Measurements from ENCODE around the gene TMEM45A. TPM values are rescaled to one million over a fixed set of nuclear protein-coding genes. Genes with fewer than 3 reads are reported as not detected.

Gene TMEM45A
- total RNA-seq, 1 experiment from 2014 or later: 10.1 TPM

- TF ChIP-seq, protein P1, sequence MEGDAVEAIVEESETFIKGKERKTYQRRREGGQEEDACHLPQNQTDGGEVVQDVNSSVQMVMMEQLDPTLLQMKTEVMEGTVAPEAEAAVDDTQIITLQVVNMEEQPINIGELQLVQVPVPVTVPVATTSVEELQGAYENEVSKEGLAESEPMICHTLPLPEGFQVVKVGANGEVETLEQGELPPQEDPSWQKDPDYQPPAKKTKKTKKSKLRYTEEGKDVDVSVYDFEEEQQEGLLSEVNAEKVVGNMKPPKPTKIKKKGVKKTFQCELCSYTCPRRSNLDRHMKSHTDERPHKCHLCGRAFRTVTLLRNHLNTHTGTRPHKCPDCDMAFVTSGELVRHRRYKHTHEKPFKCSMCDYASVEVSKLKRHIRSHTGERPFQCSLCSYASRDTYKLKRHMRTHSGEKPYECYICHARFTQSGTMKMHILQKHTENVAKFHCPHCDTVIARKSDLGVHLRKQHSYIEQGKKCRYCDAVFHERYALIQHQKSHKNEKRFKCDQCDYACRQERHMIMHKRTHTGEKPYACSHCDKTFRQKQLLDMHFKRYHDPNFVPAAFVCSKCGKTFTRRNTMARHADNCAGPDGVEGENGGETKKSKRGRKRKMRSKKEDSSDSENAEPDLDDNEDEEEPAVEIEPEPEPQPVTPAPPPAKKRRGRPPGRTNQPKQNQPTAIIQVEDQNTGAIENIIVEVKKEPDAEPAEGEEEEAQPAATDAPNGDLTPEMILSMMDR (conservative IDR thresholded peaks at IDR 0.05): no peak
- no peaks in the 10 kb centered on the region for H3K27me3 Mint-ChIP-seq (ENCODE audit: low read depth)
- no peak overlapping the region for H3K4me3 Mint-ChIP-seq
- 0 out of 2 replicates have a peak overlapping the region, but pooled peaks have one; percentile 47 for H3K14ac ChIP-seq (ENCODE audit: insufficient read depth, low read length)
- DNase-seq: no peak
- H2BK15ac ChIP-seq (ENCODE audit: low read depth, low read length): no peak overlapping the region
- H3K4me2 ChIP-seq (ENCODE audit: insufficient read depth, insufficient read length, low read length): no peak overlapping the region
- no peak overlapping the region for H4K8ac ChIP-seq (replicated peaks; ENCODE audit: insufficient read length, low read depth, low read length)
- H2BK120ac ChIP-seq (ENCODE audit: low read depth, low read length, poor library complexity, severe bottlenecking): no peak overlapping the region
- no peak overlapping the region for H3T11ph ChIP-seq (ENCODE audit: low read length)
- H2BK12ac ChIP-seq (ENCODE audit: insufficient read length, low read depth, low read length): no peak overlapping the region
- no peak overlapping the region for H3K23ac ChIP-seq (ENCODE audit: insufficient read length, low read depth, low read length)
- H3K79me1 ChIP-seq (ENCODE audit: insufficient read depth, low read depth, low read length, poor library complexity, severe bottlenecking): no peaks in the 10 kb centered on the region
- peaks cover 0 to 2% of the 10 kb centered on the region in 2 experiments; a peak in 1 of 4 replicates for H3K4me1 Mint-ChIP-seq
- H4K20me1 ChIP-seq (ENCODE audit: control insufficient read depth, insufficient read depth, insufficient read length): no peaks in the 10 kb centered on the region
- H3K27me3 ChIP-seq (ENCODE audit: insufficient read depth, low read length): no peaks in the 10 kb centered on the region
- no peaks in the 10 kb centered on the region for H3K9me3 ChIP-seq (ENCODE audit: control insufficient read depth, low read depth, low read length)
- no peak overlapping the region for H2AK5ac ChIP-seq (ENCODE audit: insufficient read length, low read length)
- no CpG with 5 or more reads among the region's 12 CpGs for WGBS (ENCODE audit: extremely low coverage, insufficient read length, low lambda C conversion rate)
- no peak overlapping the region for H2BK20ac ChIP-seq (ENCODE audit: low read depth, low read length, poor library complexity, severe bottlenecking)
- H2AFZ ChIP-seq (ENCODE audit: low read length): no peak overlapping the region
- peaks cover 0 to 10% (median 4%) of the 10 kb centered on the region in 3 experiments; a peak in 2 of 7 replicates for H3K36me3 Mint-ChIP-seq (ENCODE audit: insufficient read depth in 1 of 3, low read depth in 3 of 3)
- H4K5ac ChIP-seq (ENCODE audit: insufficient read length, low read depth, low read length): no peak overlapping the region
- no peaks in the 10 kb centered on the region for H3K79me2 ChIP-seq (ENCODE audit: insufficient read depth, low read length)
- no peaks in the 10 kb centered on the region for H3K23me2 ChIP-seq (ENCODE audit: insufficient read length, low read depth, low read length, poor library complexity, severe bottlenecking)
- H3K56ac ChIP-seq (ENCODE audit: insufficient read length, low read depth, low read length): no peak overlapping the region
- H3K27ac ChIP-seq (ENCODE audit: insufficient read length, low read depth, low read length): no peak overlapping the region
- no peak overlapping the region for H4K91ac ChIP-seq (ENCODE audit: insufficient read length, low read depth, low read length)
- no peak overlapping the region for H3K18ac ChIP-seq (ENCODE audit: insufficient read length, low read depth, low read length)
- H3K27ac Mint-ChIP-seq: no peak overlapping the region
- no peak overlapping the region for H3K4ac ChIP-seq (ENCODE audit: low read depth, low read length)
- no peak overlapping the region for H2BK5ac ChIP-seq (ENCODE audit: insufficient read length, low read length)
- no peak overlapping the region for H3K9ac ChIP-seq (ENCODE audit: extremely low read depth, insufficient read length, low read length)
- H3K9me3 Mint-ChIP-seq: no peaks in the 10 kb centered on the region; a peak in 1 of 5 replicates
- H3K4me1 ChIP-seq (ENCODE audit: insufficient read depth, low read length): no peaks in the 10 kb centered on the region
Observed at GRCh38 chr3:100525753-100526612, 33.6 kb downstream of the TMEM45A start.
